Nephron progenitor cell (in vitro differentiated cells): Measurements from ENCODE around the gene XRRA1.

Experiments
- DNase-seq: peaks from one replicate; pipeline ENCODE4 v3.0.0; 2021
- H3K27ac Mint-ChIP-seq: 2 replicates; pipeline ENCODE4 v1.8.0; 2021; ENCODE audit warnings: mild to moderate bottlenecking, moderate library complexity, mixed read lengths
- H3K27me3 Mint-ChIP-seq: 2 replicates; pipeline ENCODE4 v1.8.0; 2021; ENCODE audit warnings: mild to moderate bottlenecking, low read depth, mixed read lengths; ENCODE audit not compliant: poor library complexity
- H3K36me3 Mint-ChIP-seq: 2 replicates; pipeline ENCODE4 v1.8.0; 2021; ENCODE audit warnings: low read depth, mixed read lengths
- H3K4me1 Mint-ChIP-seq: 2 replicates; pipeline ENCODE4 v1.8.0; 2021; ENCODE audit warnings: mixed read lengths
- H3K4me3 Mint-ChIP-seq: 2 replicates; pipeline ENCODE4 v1.8.0; 2021; ENCODE audit warnings: mild to moderate bottlenecking, moderate library complexity, mixed read lengths
- H3K9me3 Mint-ChIP-seq: 2 replicates; pipeline ENCODE4 v1.8.0; 2021; ENCODE audit warnings: mild to moderate bottlenecking, moderate library complexity, mixed read lengths
- CTCF ChIP-seq: fragments of 200-600 bp; sonication (generic); IDR thresholded peaks from 2 replicates; pipeline ENCODE4 v1.5.0; 2021; ENCODE audit warnings: antibody characterized with exemption

Gene XRRA1

GRCh38 chr11:74927496-74927895 lies 21.4 kb downstream of the XRRA1 start:
- no peak overlapping the region for H3K27ac Mint-ChIP-seq
- no peaks in the 10 kb centered on the region for H3K27me3 Mint-ChIP-seq
- peaks cover 9% of the 10 kb centered on the region for H3K4me1 Mint-ChIP-seq
- no peak for DNase-seq
- no peak overlapping the region for H3K4me3 Mint-ChIP-seq
- no peak for TF ChIP-seq CTCF
- no peaks in the 10 kb centered on the region for H3K36me3 Mint-ChIP-seq
- H3K9me3 Mint-ChIP-seq = no peaks in the 10 kb centered on the region

- peaks cover 9% of the 10 kb centered on the region for H3K4me1 Mint-ChIP-seq
- H3K27ac Mint-ChIP-seq = peak overlapping the region; percentile 24
- no peaks in the 10 kb centered on the region for H3K9me3 Mint-ChIP-seq
- no peak for TF ChIP-seq CTCF
- no peaks in the 10 kb centered on the region for H3K27me3 Mint-ChIP-seq
- no peak for DNase-seq
- H3K36me3 Mint-ChIP-seq = peaks cover 3% of the 10 kb centered on the region
- no peak overlapping the region for H3K4me3 Mint-ChIP-seq
Measured at GRCh38 chr11:74926304-74927030, 22.4 kb downstream of the XRRA1 start.

- no peaks in the 10 kb centered on the region for H3K9me3 Mint-ChIP-seq
- H3K36me3 Mint-ChIP-seq = peaks cover 9% of the 10 kb centered on the region
- TF ChIP-seq CTCF = no peak
- no peak overlapping the region for H3K4me3 Mint-ChIP-seq
- no peak for DNase-seq
- no peak overlapping the region for H3K27ac Mint-ChIP-seq
- peaks cover 9% of the 10 kb centered on the region for H3K4me1 Mint-ChIP-seq
- no peaks in the 10 kb centered on the region for H3K27me3 Mint-ChIP-seq
Measured at GRCh38 chr11:74925281-74925680, 23.6 kb downstream of the XRRA1 start.

GRCh38 chr11:74923125-74923524 lies 25.8 kb downstream of the XRRA1 start:
- TF ChIP-seq CTCF = no peak
- Mint-ChIP-seq H3K36me3 (peaks cover 28% of the 10 kb centered on the region), H3K27me3 (no peaks in the 10 kb centered on the region), H3K9me3 (no peaks in the 10 kb centered on the region), H3K27ac (no peak overlapping the region), H3K4me3 (no peak overlapping the region), H3K4me1 (peaks cover 9% of the 10 kb centered on the region)
- DNase-seq = no peak

GRCh38 chr11:74909812-74910211 lies 39.1 kb downstream of the XRRA1 start:
- no peaks in the 10 kb centered on the region for H3K4me1 Mint-ChIP-seq
- H3K36me3 Mint-ChIP-seq = peaks cover 24% of the 10 kb centered on the region
- no peak overlapping the region for H3K4me3 Mint-ChIP-seq
- no peak overlapping the region for H3K27ac Mint-ChIP-seq
- no peaks in the 10 kb centered on the region for H3K9me3 Mint-ChIP-seq
- H3K27me3 Mint-ChIP-seq = no peaks in the 10 kb centered on the region
- no peak for TF ChIP-seq CTCF
- no peak for DNase-seq

GRCh38 chr11:74909385-74909784 lies 39.5 kb downstream of the XRRA1 start:
- no peak overlapping the region for H3K4me3 Mint-ChIP-seq
- H3K27me3 Mint-ChIP-seq = no peaks in the 10 kb centered on the region
- H3K9me3 Mint-ChIP-seq = no peaks in the 10 kb centered on the region
- H3K36me3 Mint-ChIP-seq = peaks cover 19% of the 10 kb centered on the region
- H3K27ac Mint-ChIP-seq = no peak overlapping the region
- H3K4me1 Mint-ChIP-seq = no peaks in the 10 kb centered on the region
- TF ChIP-seq CTCF = no peak
- DNase-seq = no peak
